ENCODE data around the gene LEMD1. TPM values are rescaled to one million over a fixed set of nuclear protein-coding genes. Genes with fewer than 3 reads are reported as not detected.

LEMD1 gene
- total RNA-seq, 1 experiment from 2014 or later = not detected

- POLR2A ChIA-PET = interaction anchor here (0.6 kb wide), 1 partner anchor 43 kb away, joined by 3 read pairs; no protein-coding TSS in a partner anchor
- Histone ChIP-seq H3K27me3 (ENCODE audit: control insufficient read depth, insufficient read depth, low read length) (no peaks in the 10 kb centered on the region), H3K27ac (ENCODE audit: low read length) (no peak overlapping the region), H3K4me1 (ENCODE audit: control insufficient read depth, insufficient read depth, low read length) (peaks cover 8% of the 10 kb centered on the region), H3K4me3 (ENCODE audit: low read depth in 2 of 2, low read length in 2 of 2) (no peak overlapping the region), H3K9me3 (ENCODE audit: control insufficient read depth, insufficient read depth, low read depth, low read length) (no peaks in the 10 kb centered on the region), H3K36me3 (ENCODE audit: control insufficient read depth, insufficient read depth, low read length) (no peaks in the 10 kb centered on the region)
- no TSS peak for BruUV-seq (replicated peaks)
- ATAC-seq = no peak
- TF ChIP-seq CTCF (IDR thresholded peaks at IDR 0.05) (no peak), TCF7L2 (IDR thresholded peaks at IDR 0.05; ENCODE audit: low read depth, low read length) (no peak), SIN3A (IDR thresholded peaks at IDR 0.05; ENCODE audit: borderline replicate concordance, insufficient read depth, low read depth, low read length) (no peak), REST (IDR thresholded peaks at IDR 0.05; ENCODE audit: insufficient read depth in 1 of 2, low read depth in 2 of 2, low read length in 1 of 2) (no peak), POLR2AphosphoS5 (IDR thresholded peaks at IDR 0.05; ENCODE audit: low read depth, low read length) (no peak)
- intact Hi-C loops (cut with micrococcal nuclease; ENCODE audit: unreplicated experiment) (no loop called here), in situ Hi-C loops (cut with HindIII; ENCODE audit: low pct_unique_long_range_greater_than_20kb, low sequenced_read_pairs) (no loop called here)
- DNase-seq (ENCODE audit: low read depth, low spot score) = no peak
- CTCF ChIA-PET = interaction anchor here (0.8 kb wide), 1 partner anchor 11 kb away, joined by 3 read pairs; no protein-coding TSS in a partner anchor
Observed at GRCh38 chr1:205442051-205442725, 20.3 kb upstream of the LEMD1 start.

GRCh38 chr1:205441716-205442050, 19.8 kb upstream of the LEMD1 start:
- H3K36me3 ChIP-seq (ENCODE audit: control insufficient read depth, insufficient read depth, low read length) = no peaks in the 10 kb centered on the region
- POLR2A ChIA-PET = interaction anchor here (0.6 kb wide), 1 partner anchor 42 kb away, joined by 3 read pairs; no protein-coding TSS in a partner anchor
- no TSS peak for BruUV-seq (replicated peaks)
- no peaks in the 10 kb centered on the region for H3K9me3 ChIP-seq (ENCODE audit: control insufficient read depth, insufficient read depth, low read depth, low read length)
- intact Hi-C loops (cut with micrococcal nuclease; ENCODE audit: unreplicated experiment) (no loop called here), in situ Hi-C loops (cut with HindIII; ENCODE audit: low pct_unique_long_range_greater_than_20kb, low sequenced_read_pairs) (no loop called here)
- no peak overlapping the region for H3K4me3 ChIP-seq (ENCODE audit: low read depth in 2 of 2, low read length in 2 of 2)
- DNase-seq (ENCODE audit: low read depth, low spot score) = no peak
- peaks cover 8% of the 10 kb centered on the region for H3K4me1 ChIP-seq (ENCODE audit: control insufficient read depth, insufficient read depth, low read length)
- H3K27ac ChIP-seq (ENCODE audit: low read length) = no peak overlapping the region
- TF ChIP-seq REST (IDR thresholded peaks at IDR 0.05; ENCODE audit: insufficient read depth in 1 of 2, low read depth in 2 of 2, low read length in 1 of 2) = no peak
- no peak for TF ChIP-seq SIN3A (IDR thresholded peaks at IDR 0.05; ENCODE audit: borderline replicate concordance, insufficient read depth, low read depth, low read length)
- TF ChIP-seq CTCF (IDR thresholded peaks at IDR 0.05) = no peak
- TF ChIP-seq TCF7L2 (IDR thresholded peaks at IDR 0.05; ENCODE audit: low read depth, low read length) = no peak
- TF ChIP-seq POLR2AphosphoS5 (IDR thresholded peaks at IDR 0.05; ENCODE audit: low read depth, low read length) = no peak
- CTCF ChIA-PET = interaction anchor here (0.8 kb wide), 1 partner anchor 11 kb away, joined by 3 read pairs; no protein-coding TSS in a partner anchor
- no peaks in the 10 kb centered on the region for H3K27me3 ChIP-seq (ENCODE audit: control insufficient read depth, insufficient read depth, low read length)
- no peak for ATAC-seq
